Keratinocyte (primary cell): ENCODE measurements around the gene IGSF1. TPM values are rescaled to one million over a fixed set of nuclear protein-coding genes. Genes with fewer than 3 reads are reported as not detected.

Experiments
- DNase-seq: peaks from one replicate; pipeline ENCODE4 v3.0.0-alpha.2; 2011; ENCODE audit warnings: low read depth, missing footprints, low spot score
- FAIRE-seq: peaks from 2 replicates; lab custom pipeline; 2011; peaks lifted over from hg19 to GRCh38; lab: Jason Lieb, UNC
- H2AFZ ChIP-seq: 2 replicates; pipeline ENCODE4 v1.6.0; 2012; ENCODE audit warnings: low read length, control low read depth, inconsistent platforms; ENCODE audit not compliant: control insufficient read depth
- H3K27ac ChIP-seq: 2 replicates; pipeline ENCODE4 v1.5.1; 2011; ENCODE audit warnings: low read length; ENCODE audit not compliant: control insufficient read depth, insufficient read depth
- H3K27me3 ChIP-seq: 3 replicates; pipeline ENCODE4 v1.6.0; 2011; ENCODE audit warnings: low read length; ENCODE audit not compliant: control insufficient read depth, insufficient read depth; ENCODE audit errors: extremely low read depth
- H3K36me3 ChIP-seq, 2 experiments: 2 replicates in 1 of 2; 3 replicates in 1 of 2; pipeline ENCODE4 v1.5.1; 2011; ENCODE audit warnings: low read length in 2 of 2, mild to moderate bottlenecking in 1 of 2; ENCODE audit not compliant: control insufficient read depth in 2 of 2, insufficient read depth in 2 of 2; ENCODE audit errors: extremely low read depth in 1 of 2
- H3K4me1 ChIP-seq: 3 replicates; pipeline ENCODE4 v1.5.1; 2011; ENCODE audit warnings: low read length; ENCODE audit not compliant: control insufficient read depth, insufficient read depth; ENCODE audit errors: extremely low read depth
- H3K4me2 ChIP-seq: 3 replicates; pipeline ENCODE4 v1.6.0; 2011; ENCODE audit warnings: low read depth, low read length; ENCODE audit not compliant: control insufficient read depth, insufficient read depth; ENCODE audit errors: extremely low read depth
- H3K4me3 ChIP-seq, 3 experiments: fragments of 200-600 bp in 1 of 3; sonication (generic) in 1 of 3; 2 replicates in 2 of 3; 3 replicates in 1 of 3; pipeline ENCODE4 v1.5.1; 2011 to 2016; ENCODE audit warnings: low read length in 3 of 3, mild to moderate bottlenecking in 3 of 3, control low read depth in 2 of 3, inconsistent platforms in 1 of 3, low read depth in 1 of 3, mixed read lengths in 1 of 3, mixed run types in 1 of 3, moderate library complexity in 1 of 3; ENCODE audit not compliant: control insufficient read depth in 2 of 3, insufficient read depth in 2 of 3; ENCODE audit errors: extremely low read depth in 1 of 3
- H3K79me2 ChIP-seq: 2 replicates; pipeline ENCODE4 v1.6.0; 2012; ENCODE audit warnings: low read length; ENCODE audit not compliant: control insufficient read depth, insufficient read depth
- H3K9ac ChIP-seq: 3 replicates; pipeline ENCODE4 v1.6.0; 2011; ENCODE audit warnings: low read length; ENCODE audit not compliant: control insufficient read depth, insufficient read depth; ENCODE audit errors: extremely low read depth
- H3K9me1 ChIP-seq: 3 replicates; pipeline ENCODE4 v1.6.0; 2011; ENCODE audit warnings: low read length; ENCODE audit not compliant: control insufficient read depth, insufficient read depth; ENCODE audit errors: extremely low read depth
- H3K9me3 ChIP-seq: 2 replicates; pipeline ENCODE4 v1.5.1; 2012; ENCODE audit warnings: low read depth, low read length; ENCODE audit not compliant: control insufficient read depth
- H4K20me1 ChIP-seq: 3 replicates; pipeline ENCODE4 v1.6.0; 2011; ENCODE audit warnings: low read length; ENCODE audit not compliant: control insufficient read depth, insufficient read depth; ENCODE audit errors: extremely low read depth
- EZH2 ChIP-seq: IDR thresholded peaks from one replicate; pipeline ENCODE4 v1.6.1; 2012; ENCODE audit warnings: inconsistent platforms, mild to moderate bottlenecking, low read length, moderate library complexity
- dilution Hi-C: fragments of 300-500 bp; cut with MboI; formaldehyde crosslinking; loops from one replicate; pipeline ENCODE4 v1.7.0; 2020; ENCODE audit warnings: low sequenced_read_pairs; ENCODE audit not compliant: extremely low pct_ligation_motif_present
- polyA plus RNA-seq, 5 experiments: library from polyadenylated mRNA; depleted of rRNA in 3 of 5; stranded (reverse) in 3 of 5; stranded (forward) in 1 of 5; unstranded in 1 of 5; fragments of >200 nt; gene quantifications; 1 replicate in 1 of 5; 2 replicates in 3 of 5; 3 replicates in 1 of 5; pipeline versions ENCODE4 v1.2.1 to v1.2.3, GENCODE V29; 2011 to 2012; ENCODE audit warnings: missing spikeins in 2 of 5, low read depth in 1 of 5, low replicate concordance in 1 of 5
- TF ChIP-seq, protein P1 (sequence below), 3 experiments: IDR thresholded peaks in 1 of 3; conservative IDR thresholded peaks in 1 of 3; optimal IDR thresholded peaks in 1 of 3; 2 replicates in 2 of 3; 3 replicates in 1 of 3; pipeline versions ENCODE3 to v1.5.1; 2011; ENCODE audit warnings: low read length in 3 of 3, mild to moderate bottlenecking in 3 of 3, moderate library complexity in 2 of 3, control low read depth in 1 of 3, inconsistent platforms in 1 of 3; ENCODE audit not compliant: insufficient read depth in 2 of 3; ENCODE audit errors: extremely low read depth in 1 of 3

Gene IGSF1
- polyA plus RNA-seq, 1 donor (not counting 4 experiments of a cell fraction or from before 2014, with no cell fraction given): not detected

DNA sequence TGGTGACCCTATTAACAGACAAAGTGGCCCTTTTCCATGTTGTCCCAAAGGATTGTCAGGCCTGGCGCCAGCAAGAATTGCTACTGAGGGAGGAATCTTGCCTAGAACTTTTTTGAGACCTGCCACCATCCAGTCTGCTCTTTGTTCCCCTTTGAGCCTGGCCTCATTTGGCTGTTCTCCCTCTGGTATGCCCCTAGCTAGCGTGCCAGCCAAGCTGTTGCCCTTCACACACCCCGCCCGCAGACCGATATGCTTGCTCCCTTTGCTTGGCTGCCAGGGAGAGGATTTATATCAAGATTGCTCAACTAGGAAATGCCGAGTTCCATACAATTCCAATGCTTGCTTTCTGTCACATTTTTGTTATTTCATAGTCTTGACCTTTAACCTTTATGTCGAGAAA is 24.4 kb downstream of the IGSF1 start:
- dilution Hi-C loops: no loop called here
- no peak for FAIRE-seq

DNA sequence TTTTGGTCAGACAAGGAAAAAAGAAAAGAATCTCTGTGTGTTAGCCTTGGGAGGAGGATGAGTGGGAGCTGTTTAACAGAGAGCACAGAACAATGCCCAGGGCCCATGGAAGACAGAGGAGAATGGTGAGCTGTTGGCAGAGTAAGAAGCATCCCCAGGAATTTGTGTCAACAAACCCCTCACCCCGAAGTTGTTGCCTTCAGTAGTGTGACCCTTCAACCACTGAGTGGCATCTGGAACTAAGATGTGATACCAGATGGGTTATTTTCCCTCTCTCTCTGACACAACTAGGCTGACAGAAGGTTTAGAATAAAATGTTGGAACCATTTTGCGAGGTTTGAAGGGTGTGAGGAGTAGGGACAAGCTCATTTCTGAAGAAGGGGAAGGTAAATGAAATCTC is 25.1 kb downstream of the IGSF1 start:
- Histone ChIP-seq H3K4me1 (no peaks in the 10 kb centered on the region), H3K36me3 (no peaks in the 10 kb centered on the region), H3K27ac (no peak overlapping the region), H3K27me3 (peaks cover 3% of the 10 kb centered on the region), H3K79me2 (no peaks in the 10 kb centered on the region), H3K4me2 (no peak overlapping the region), H3K4me3 (no peak overlapping the region), H4K20me1 (no peaks in the 10 kb centered on the region), H2AFZ (no peak overlapping the region), H3K9ac (no peak overlapping the region), H3K9me3 (no peaks in the 10 kb centered on the region), H3K9me1 (no peaks in the 10 kb centered on the region)
- FAIRE-seq (no peak), DNase-seq (no peak)
- no peak for TF ChIP-seq EZH2
- TF ChIP-seq, protein P1, sequence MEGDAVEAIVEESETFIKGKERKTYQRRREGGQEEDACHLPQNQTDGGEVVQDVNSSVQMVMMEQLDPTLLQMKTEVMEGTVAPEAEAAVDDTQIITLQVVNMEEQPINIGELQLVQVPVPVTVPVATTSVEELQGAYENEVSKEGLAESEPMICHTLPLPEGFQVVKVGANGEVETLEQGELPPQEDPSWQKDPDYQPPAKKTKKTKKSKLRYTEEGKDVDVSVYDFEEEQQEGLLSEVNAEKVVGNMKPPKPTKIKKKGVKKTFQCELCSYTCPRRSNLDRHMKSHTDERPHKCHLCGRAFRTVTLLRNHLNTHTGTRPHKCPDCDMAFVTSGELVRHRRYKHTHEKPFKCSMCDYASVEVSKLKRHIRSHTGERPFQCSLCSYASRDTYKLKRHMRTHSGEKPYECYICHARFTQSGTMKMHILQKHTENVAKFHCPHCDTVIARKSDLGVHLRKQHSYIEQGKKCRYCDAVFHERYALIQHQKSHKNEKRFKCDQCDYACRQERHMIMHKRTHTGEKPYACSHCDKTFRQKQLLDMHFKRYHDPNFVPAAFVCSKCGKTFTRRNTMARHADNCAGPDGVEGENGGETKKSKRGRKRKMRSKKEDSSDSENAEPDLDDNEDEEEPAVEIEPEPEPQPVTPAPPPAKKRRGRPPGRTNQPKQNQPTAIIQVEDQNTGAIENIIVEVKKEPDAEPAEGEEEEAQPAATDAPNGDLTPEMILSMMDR (optimal IDR thresholded peaks at IDR 0.05 in 1 of 3, IDR thresholded peaks at IDR 0.05 in 1 of 3, conservative IDR thresholded peaks at IDR 0.05 in 1 of 3; ENCODE audit: extremely low read depth in 1 of 3, insufficient read depth in 2 of 3, low read length in 3 of 3): no peak
- dilution Hi-C loops: no loop called here

More for the DNA sequence above, 24.4 kb downstream of the IGSF1 start:
- no peaks in the 10 kb centered on the region for H3K79me2 ChIP-seq
- H3K27ac ChIP-seq: no peak overlapping the region
- H3K4me1 ChIP-seq: no peaks in the 10 kb centered on the region
- DNase-seq: no peak
- H3K27me3 ChIP-seq: peaks cover 3% of the 10 kb centered on the region
- no peak overlapping the region for H3K9ac ChIP-seq
- H4K20me1 ChIP-seq: no peaks in the 10 kb centered on the region
- no peaks in the 10 kb centered on the region for H3K9me3 ChIP-seq
- no peak overlapping the region for H3K4me3 ChIP-seq
- no peak for TF ChIP-seq EZH2
- no peak overlapping the region for H3K4me2 ChIP-seq
- no peak overlapping the region for H2AFZ ChIP-seq
- no peaks in the 10 kb centered on the region for H3K9me1 ChIP-seq
- no peaks in the 10 kb centered on the region for H3K36me3 ChIP-seq
